ENCODE data around the gene ZNF622. TPM values are rescaled to one million over a fixed set of nuclear protein-coding genes. Genes with fewer than 3 reads are reported as not detected.

ZNF622 gene
- total and polyA plus RNA-seq, 8 donors, result 19.7 to 29.5 (median 20.8) TPM

GRCh38 chr5:16461782-16462181 lies 3.8 kb downstream of the ZNF622 start:
- Histone ChIP-seq H3K36me3 (peaks cover 0 to 58% of the 10 kb centered on the region in 2 donors), H3K9me3 (no peaks in the 10 kb centered on the region), H3K4me3 (no peak overlapping the region), H3K27ac (no peak overlapping the region), H3K27me3 (no peaks in the 10 kb centered on the region), H3K4me1 (peaks cover 13 to 42% of the 10 kb centered on the region in 2 donors)
- DNase-seq, result no peak
- intact Hi-C loops (cut with DNase I), result no loop called here
- no peak for ATAC-seq
- TF ChIP-seq CTCF (IDR thresholded peaks at IDR 0.05), result no peak

- DNase-seq, result no peak
- Histone ChIP-seq H3K4me1 (peaks cover 13 to 45% of the 10 kb centered on the region in 2 donors), H3K27ac (no peak overlapping the region), H3K36me3 (peaks cover 0 to 58% of the 10 kb centered on the region in 2 donors), H3K9me3 (no peaks in the 10 kb centered on the region), H3K4me3 (no peak overlapping the region), H3K27me3 (no peaks in the 10 kb centered on the region)
- ATAC-seq, result no peak
- intact Hi-C loops (cut with DNase I), result no loop called here
- no peak for TF ChIP-seq CTCF (IDR thresholded peaks at IDR 0.05)
Observed at GRCh38 chr5:16461026-16461425, 4.6 kb downstream of the ZNF622 start.

GRCh38 chr5:16459451-16459850 lies 6.1 kb downstream of the ZNF622 start:
- Histone ChIP-seq H3K9me3 (no peaks in the 10 kb centered on the region), H3K27me3 (no peaks in the 10 kb centered on the region), H3K4me1 (peaks cover 19 to 57% of the 10 kb centered on the region in 2 donors), H3K27ac (no peak overlapping the region), H3K4me3 (no peak overlapping the region), H3K36me3 (peaks cover 0 to 69% of the 10 kb centered on the region in 2 donors)
- TF ChIP-seq CTCF (IDR thresholded peaks at IDR 0.05), result no peak
- intact Hi-C loops (cut with DNase I), result no loop called here
- ATAC-seq (no peak), DNase-seq (no peak)

- Histone ChIP-seq H3K36me3 (peaks cover 0 to 66% of the 10 kb centered on the region in 2 donors), H3K4me3 (no peak overlapping the region), H3K27ac (peak overlapping the region in 1 of 2 donors; percentile 1), H3K4me1 (peaks cover 10 to 44% of the 10 kb centered on the region in 2 donors), H3K27me3 (no peaks in the 10 kb centered on the region), H3K9me3 (no peaks in the 10 kb centered on the region)
- DNase-seq (no peak), ATAC-seq (no peak)
- intact Hi-C loops (cut with DNase I), result no loop called here
- no peak for TF ChIP-seq CTCF (IDR thresholded peaks at IDR 0.05)
Observed at GRCh38 chr5:16457853-16458252, 7.7 kb downstream of the ZNF622 start.

GRCh38 chr5:16457451-16457850 lies 8.1 kb downstream of the ZNF622 start:
- Histone ChIP-seq H3K4me3 (no peak overlapping the region), H3K36me3 (peaks cover 0 to 66% of the 10 kb centered on the region in 2 donors), H3K27ac (peak overlapping the region in 1 of 2 donors; percentile 1), H3K4me1 (peaks cover 10 to 40% of the 10 kb centered on the region in 2 donors), H3K27me3 (no peaks in the 10 kb centered on the region), H3K9me3 (no peaks in the 10 kb centered on the region)
- no peak for TF ChIP-seq CTCF (IDR thresholded peaks at IDR 0.05)
- ATAC-seq (no peak), DNase-seq (no peak)
- intact Hi-C loops (cut with DNase I), result no loop called here
